K562 (cell line): ENCODE measurements around the gene DYRK1A. TPM values are rescaled to one million over a fixed set of nuclear protein-coding genes. Genes with fewer than 3 reads are reported as not detected.

Experiments
- CBFA2T2 ChIP-seq: fragments of 450-650 bp; conservative IDR thresholded peaks from 2 replicates; pipeline ENCODE4 v1.6.1; 2017; ENCODE audit warnings: mild to moderate bottlenecking
- DIDO1 ChIP-seq: fragments of 450-650 bp; IDR thresholded peaks from 2 replicates; pipeline ENCODE4 v1.6.1; 2016; ENCODE audit warnings: low read depth, missing biosample characterization, missing genetic modification characterization
- E2F5 ChIP-seq: sonication (generic); formaldehyde crosslinking; IDR thresholded peaks from 2 replicates; pipeline ENCODE4 v1.8.0; 2022; ENCODE audit warnings: mild to moderate bottlenecking, missing genetic modification reagents
- EZH2 ChIP-seq: IDR thresholded peaks from 2 replicates; pipeline ENCODE4 v1.6.1; 2012; ENCODE audit warnings: low read depth, mild to moderate bottlenecking, inconsistent platforms, low read length, borderline replicate concordance
- GABPB1 ChIP-seq: sonication (generic); formaldehyde crosslinking; IDR thresholded peaks from 2 replicates; pipeline ENCODE4 v1.8.0; 2022; ENCODE audit warnings: mild to moderate bottlenecking, missing genetic modification reagents
- GTF2E2 ChIP-seq: fragments of 200-800 bp; sonication (Bioruptor generic); IDR thresholded peaks from 2 replicates; pipeline ENCODE4 v1.6.1; 2016; ENCODE audit warnings: missing genetic modification characterization, missing compliant biosample characterization
- HDAC6 ChIP-seq: IDR thresholded peaks from 2 replicates; pipeline ENCODE4 v1.6.1; 2012; ENCODE audit warnings: low read depth, mild to moderate bottlenecking, control low read depth, inconsistent platforms, low read length, moderate library complexity
- HNRNPH1 ChIP-seq: fragments of 200-400 bp; formaldehyde crosslinking; optimal IDR thresholded peaks from 2 replicates; pipeline ENCODE3; 2017; ENCODE audit warnings: low read depth, mild to moderate bottlenecking, low read length, moderate library complexity
- NCOR1 ChIP-seq: fragments of 450-650 bp; IDR thresholded peaks from 2 replicates; pipeline ENCODE4 v1.6.1; 2016; ENCODE audit warnings: mild to moderate bottlenecking, moderate library complexity
- NFIC ChIP-seq: fragments of 450-650 bp; IDR thresholded peaks from 2 replicates; pipeline ENCODE4 v1.6.1; 2017; ENCODE audit warnings: mild to moderate bottlenecking, inconsistent platforms
- SRSF7 ChIP-seq: fragments of 200-400 bp; formaldehyde crosslinking; optimal IDR thresholded peaks from 2 replicates; pipeline ENCODE3; 2017; ENCODE audit warnings: mild to moderate bottlenecking, low read depth, low read length
- SUPT5H ChIP-seq: fragments of 450-650 bp; IDR thresholded peaks from 2 replicates; pipeline ENCODE4 v1.6.1; 2016
- THAP12 ChIP-seq: fragments of 250-450 bp; sonication (Bioruptor Pico); IDR thresholded peaks from 2 replicates; pipeline ENCODE4 v1.9.0; 2021; ENCODE audit warnings: mild to moderate bottlenecking, inconsistent platforms
- ZC3H8 ChIP-seq: fragments of 450-650 bp; IDR thresholded peaks from 2 replicates; pipeline ENCODE4 v1.6.1; 2017
- ZFP91 ChIP-seq: sonication (generic); formaldehyde crosslinking; IDR thresholded peaks from 2 replicates; pipeline ENCODE4 v1.8.0; 2022; ENCODE audit warnings: mild to moderate bottlenecking, missing genetic modification reagents
- ZNF217 ChIP-seq: sonication (generic); formaldehyde crosslinking; IDR thresholded peaks from 2 replicates; pipeline ENCODE4 v1.8.0; 2022; ENCODE audit warnings: mild to moderate bottlenecking, missing genetic modification reagents
- ZNF274 ChIP-seq: IDR thresholded peaks from 2 replicates; pipeline ENCODE4 v1.6.1; 2011; ENCODE audit warnings: low read depth, mild to moderate bottlenecking, low read length, moderate library complexity, borderline replicate concordance
- ZNF316 ChIP-seq: fragments of 450-650 bp; IDR thresholded peaks from 2 replicates; pipeline ENCODE4 v1.6.1; 2016
- ZNF444 ChIP-seq: fragments of 250-450 bp; sonication (Bioruptor Pico); IDR thresholded peaks from 2 replicates; pipeline ENCODE4 v1.4.0; 2020; ENCODE audit warnings: mild to moderate bottlenecking, moderate library complexity
- ZNF512 ChIP-seq: IDR thresholded peaks from 2 replicates; pipeline ENCODE4 v1.6.1; 2016; ENCODE audit warnings: missing genetic modification characterization, missing compliant biosample characterization
- ZNF586 ChIP-seq: fragments of 450-650 bp; formaldehyde crosslinking; conservative IDR thresholded peaks from 2 replicates; pipeline ENCODE4 v1.4.0; 2020; ENCODE audit warnings: mild to moderate bottlenecking, moderate library complexity
- ZNF707 ChIP-seq: fragments of 250-450 bp; sonication (Bioruptor Pico); conservative IDR thresholded peaks from 2 replicates; pipeline ENCODE4 v1.8.0; 2022; ENCODE audit warnings: inconsistent platforms, mild to moderate bottlenecking, moderate library complexity
- ZNF785 ChIP-seq: fragments of 250-450 bp; sonication (Bioruptor Pico); IDR thresholded peaks from 2 replicates; pipeline ENCODE4 v1.4.0; 2020; ENCODE audit warnings: mild to moderate bottlenecking
- polyA plus RNA-seq, 8 experiments: library from polyadenylated mRNA; depleted of rRNA in 4 of 8; stranded (reverse) in 5 of 8; unstranded in 3 of 8; fragments of >200 nt; fragmentation: Nextera tagmentation in 2 of 8; fragmentation: Illumina TruSeq in 1 of 8; extraction: Ambion mirVana in 2 of 8; extraction: Trizol in 1 of 8; gene quantifications; 2 replicates each; pipeline versions ENCODE4 v1.2.1 to v1.2.3, GENCODE V29; 2011 to 2014; ENCODE audit warnings: inconsistent platforms in 1 of 8, missing spikeins in 1 of 8
- total RNA-seq, 7 experiments: library from RNA; depleted of rRNA in 6 of 7; stranded (reverse); fragments of >200 nt in 6 of 7; fragmentation: Illumina TruSeq in 2 of 7; extraction: Trizol in 2 of 7; gene quantifications; 2 replicates each; pipeline versions ENCODE4 v1.2.1 to v1.2.3, GENCODE V29; 2011 to 2021; ENCODE audit warnings: low replicate concordance in 1 of 7

The DYRK1A gene
- total and polyA plus RNA-seq, 9 of the 15 experiments (the other 6 are each of a cell fraction or from before 2014, with no cell fraction given), result 3.7 to 64.8 (median 42.3) TPM

GRCh38 chr21:37370152-37371040 lies 3.8 kb downstream of the DYRK1A start (continued):
- 0 out of 2 replicates have a peak, but pooled peaks have one; percentile 54 for TF ChIP-seq SUPT5H
- TF ChIP-seq HDAC6, result no peak
- no peak for TF ChIP-seq ZNF512 (tag)
- no peak for TF ChIP-seq ZNF444
- peak; percentile 52 for TF ChIP-seq NCOR1
- no peak for TF ChIP-seq DIDO1 (tag)
- no peak for TF ChIP-seq SRSF7
- peak; percentile 66; the same call in 1 of the 2 replicates for TF ChIP-seq GTF2E2 (tag)
- no peak for TF ChIP-seq ZFP91 (CRISPR knock-in tag)
- TF ChIP-seq E2F5 (CRISPR knock-in tag), result no peak
- no peak for TF ChIP-seq ZNF316
- TF ChIP-seq NFIC, result no peak
- no peak for TF ChIP-seq EZH2
- TF ChIP-seq ZNF785 (CRISPR knock-in tag), result no peak
- TF ChIP-seq GABPB1, result peak; percentile 32; the same call in 1 of the 2 replicates
- TF ChIP-seq ZNF707 (CRISPR knock-in tag), result no peak
- TF ChIP-seq HNRNPH1, result no peak
- TF ChIP-seq ZC3H8, result no peak
- no peak; the same call in 1 of the 2 replicates for TF ChIP-seq CBFA2T2
- no peak for TF ChIP-seq ZNF274
- no peak for TF ChIP-seq THAP12 (CRISPR knock-in tag)
- no peak for TF ChIP-seq ZNF586 (CRISPR knock-in tag)
- no peak for TF ChIP-seq ZNF217 (CRISPR knock-in tag)
